ENCODE measurements around the gene ETV7.
A peak's percentile ranks its signal among the peaks of the same experiment; 100 is the strongest.
"Not testable (repeated sequence)": the region's sequence is repeated elsewhere in the genome, so short reads cannot be mapped to it uniquely, and the experiment has no call there.

The ETV7 gene

DNA sequence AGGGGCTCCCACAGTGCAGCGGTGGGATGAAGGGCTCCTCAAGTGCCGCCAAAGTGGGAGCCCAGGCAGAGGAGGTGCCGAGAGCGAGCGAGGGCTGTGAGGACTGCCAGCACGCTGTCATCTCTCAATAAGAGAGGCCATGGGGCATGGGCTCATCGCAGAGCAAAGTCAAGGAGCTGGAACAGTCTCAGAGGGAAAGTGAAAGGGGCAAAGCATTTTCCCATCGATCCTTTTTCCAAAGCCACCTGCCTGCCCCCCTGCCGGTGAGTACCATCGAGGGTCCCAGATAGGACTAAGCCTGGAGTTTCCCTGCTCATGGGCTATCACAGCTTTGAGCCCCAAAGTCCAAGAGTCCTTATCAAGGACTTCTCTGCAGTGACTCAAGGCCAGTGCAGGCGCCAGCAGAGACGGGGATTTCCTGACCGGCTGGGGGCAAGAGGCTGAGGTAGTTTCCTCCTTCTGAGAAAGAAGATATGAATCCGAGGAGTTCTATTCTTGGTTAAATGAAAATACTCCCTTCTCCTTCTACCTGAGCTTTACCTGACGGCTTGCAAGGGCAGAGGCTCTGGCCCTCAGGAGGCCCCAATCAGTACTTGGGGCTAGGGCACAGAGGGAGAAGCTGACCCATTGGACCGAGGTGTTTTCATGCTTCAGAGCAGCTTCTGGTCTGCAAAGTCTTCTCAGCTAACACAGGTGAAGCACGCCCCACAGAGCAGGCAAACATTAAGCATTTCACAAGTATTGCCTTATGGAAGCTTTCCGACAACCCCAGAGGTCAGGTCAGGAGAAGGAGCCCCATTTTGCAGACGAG lies 22.6 kb downstream of the ETV7 start:
- Mint-ChIP-seq H3K36me3 (ENCODE audit: low read depth) (no peaks in the 10 kb centered on the region), H3K27me3 (peaks cover 4% of the 10 kb centered on the region), H3K9me3 (no peaks in the 10 kb centered on the region), H3K4me3 (no peak overlapping the region), H3K27ac (peak overlapping the region; percentile 59), H3K4me1 (ENCODE audit: low read depth) (peaks cover 58% of the 10 kb centered on the region)
- intact Hi-C loops (cut with micrococcal nuclease): loop anchor here (5.0 to 10.0 kb wide), 2 partner anchors 243 to 330 kb away; no protein-coding TSS in a partner anchor

DNA sequence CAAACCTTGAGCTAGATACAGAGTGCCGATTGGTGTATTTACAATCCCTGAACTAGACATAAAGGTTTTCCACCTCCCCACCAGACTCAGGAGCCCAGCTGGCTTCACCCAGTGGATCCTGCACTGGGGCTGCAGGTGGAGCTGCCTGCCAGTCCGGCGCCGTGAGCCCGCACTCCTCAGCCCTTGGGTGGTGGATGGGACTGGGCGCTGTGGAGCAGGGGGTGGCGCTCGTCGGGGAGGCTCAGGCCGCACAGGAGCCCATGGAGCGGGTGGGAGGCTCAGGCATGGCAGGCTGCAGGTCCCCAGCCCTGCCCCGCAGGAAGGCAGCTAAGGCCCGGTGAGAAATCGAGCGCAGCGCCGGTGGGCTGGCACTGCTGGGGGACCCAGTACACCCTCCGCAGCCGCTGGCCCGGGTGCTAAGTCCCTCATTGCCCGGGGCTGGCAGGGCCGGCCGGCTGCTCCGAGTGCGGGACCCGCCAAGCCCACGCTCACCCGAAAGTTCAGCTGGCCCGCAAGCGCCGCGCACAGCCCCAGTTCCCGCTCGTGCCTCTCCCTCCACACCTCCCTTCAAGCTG lies 23.3 kb downstream of the ETV7 start:
- peak overlapping the region; percentile 59 for H3K27ac Mint-ChIP-seq
- H3K9me3 Mint-ChIP-seq; H3K4me3 Mint-ChIP-seq; H3K27me3 Mint-ChIP-seq; H3K36me3 Mint-ChIP-seq (ENCODE audit: low read depth): not testable (repeated sequence)
- intact Hi-C loops (cut with micrococcal nuclease): loop anchor here (5.0 to 10.0 kb wide), 2 partner anchors 242 to 329 kb away; no protein-coding TSS in a partner anchor
- H3K4me1 Mint-ChIP-seq (ENCODE audit: low read depth): peaks cover 52% of the 10 kb centered on the region

DNA sequence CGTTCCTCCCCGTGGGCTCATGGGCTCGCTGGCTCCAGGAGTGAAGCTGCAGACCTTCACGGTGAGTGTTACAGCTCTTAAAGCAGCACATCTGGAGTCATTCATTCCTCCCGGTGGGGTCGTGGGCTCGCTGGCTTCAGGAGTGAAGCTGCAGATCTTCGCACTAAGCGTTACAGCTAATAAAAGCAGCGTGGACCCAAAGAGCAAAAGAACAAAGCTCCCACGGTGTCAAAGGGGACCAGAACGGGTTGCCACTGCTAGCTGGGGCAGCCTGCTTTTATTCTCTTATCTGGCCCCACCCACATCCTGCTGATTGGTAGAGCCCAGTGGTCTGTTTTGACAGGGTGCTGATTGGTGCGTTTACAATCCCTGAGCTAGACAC lies 24.1 kb downstream of the ETV7 start:
- H3K4me3 Mint-ChIP-seq: not testable (repeated sequence)
- intact Hi-C loops (cut with micrococcal nuclease): loop anchor here (5.0 to 10.0 kb wide), 2 partner anchors 241 to 329 kb away; no protein-coding TSS in a partner anchor

DNA sequence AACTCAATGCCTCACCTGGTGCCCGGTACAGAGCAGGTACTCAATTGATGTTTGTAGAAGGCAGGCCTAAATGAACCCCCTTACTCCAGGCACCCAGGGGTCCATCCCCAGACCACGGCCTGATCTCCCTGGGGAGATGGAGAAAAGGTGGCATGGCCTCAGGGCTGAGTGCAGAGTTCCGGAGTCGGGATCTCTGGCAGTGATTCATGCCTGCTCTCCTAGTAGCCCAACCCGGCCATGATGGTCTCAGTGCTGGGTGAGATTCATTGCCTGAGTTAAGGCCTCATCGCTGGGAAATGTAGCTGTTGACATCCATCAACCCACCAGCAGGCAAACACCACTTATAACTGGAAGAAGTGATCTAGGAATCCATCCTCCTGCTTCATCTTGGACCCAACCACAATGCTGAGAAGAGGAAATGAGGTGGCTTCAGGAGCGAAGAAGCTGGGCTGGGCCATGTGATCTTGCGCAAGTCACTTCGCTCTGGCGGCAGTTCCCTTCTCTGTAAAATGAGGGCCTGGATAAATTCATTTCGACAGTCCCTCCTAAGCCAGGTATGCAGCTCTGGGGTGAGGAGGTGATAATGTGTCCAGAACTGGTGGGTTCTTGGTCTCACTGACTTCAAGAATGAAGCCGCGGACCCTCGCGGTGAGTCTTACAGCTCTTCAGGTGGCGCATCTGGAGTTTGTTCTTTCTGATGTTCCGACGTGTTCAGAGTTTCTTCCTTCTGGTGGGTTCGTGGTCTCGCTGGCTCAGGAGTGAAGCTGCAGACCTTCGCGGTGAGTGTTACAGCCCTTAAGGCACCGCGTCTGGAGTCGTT lies 24.7 kb downstream of the ETV7 start:
- Mint-ChIP-seq H3K36me3 (ENCODE audit: low read depth) (no peaks in the 10 kb centered on the region), H3K27ac (no peak overlapping the region), H3K4me1 (ENCODE audit: low read depth) (peaks cover 45% of the 10 kb centered on the region), H3K9me3 (no peaks in the 10 kb centered on the region), H3K4me3 (no peak overlapping the region), H3K27me3 (peaks cover 4% of the 10 kb centered on the region)
- intact Hi-C loops (cut with micrococcal nuclease): loop anchor here (5.0 to 10.0 kb wide), 2 partner anchors 240 to 328 kb away; no protein-coding TSS in a partner anchor

More for the DNA sequence above, 24.1 kb downstream of the ETV7 start:
- H3K4me1 Mint-ChIP-seq (ENCODE audit: low read depth): peaks cover 45% of the 10 kb centered on the region
- H3K9me3 Mint-ChIP-seq; H3K36me3 Mint-ChIP-seq (ENCODE audit: low read depth); H3K27ac Mint-ChIP-seq; H3K27me3 Mint-ChIP-seq: not testable (repeated sequence)

DNA sequence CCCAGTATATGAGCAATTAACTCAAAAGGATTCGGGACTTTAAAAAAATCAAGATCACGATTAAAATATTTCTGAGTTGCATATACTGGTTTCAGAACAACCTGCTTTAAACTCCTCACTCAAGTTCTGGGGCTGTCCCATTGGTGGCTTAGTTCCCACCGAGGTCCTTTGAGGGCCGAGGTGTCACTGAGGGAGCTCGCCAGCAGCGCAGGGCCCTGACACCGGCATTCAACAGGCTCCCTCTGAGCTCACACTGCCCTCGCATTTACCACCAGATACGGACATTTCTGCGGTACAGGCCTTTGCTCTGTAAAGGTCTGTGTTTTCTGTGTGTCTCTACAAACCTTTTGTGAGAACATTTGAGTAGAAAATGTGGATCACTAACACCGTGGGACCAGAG lies 26.4 kb downstream of the ETV7 start:
- Mint-ChIP-seq H3K4me1 (ENCODE audit: low read depth) (peaks cover 52% of the 10 kb centered on the region), H3K27ac (peak overlapping the region; percentile 8), H3K27me3 (peaks cover 4% of the 10 kb centered on the region), H3K9me3 (no peaks in the 10 kb centered on the region), H3K4me3 (no peak overlapping the region), H3K36me3 (ENCODE audit: low read depth) (no peaks in the 10 kb centered on the region)
- intact Hi-C loops (cut with micrococcal nuclease): loop anchor here (2.0 to 10.0 kb wide), 4 partner anchors 20 to 326 kb away; no protein-coding TSS in a partner anchor

DNA sequence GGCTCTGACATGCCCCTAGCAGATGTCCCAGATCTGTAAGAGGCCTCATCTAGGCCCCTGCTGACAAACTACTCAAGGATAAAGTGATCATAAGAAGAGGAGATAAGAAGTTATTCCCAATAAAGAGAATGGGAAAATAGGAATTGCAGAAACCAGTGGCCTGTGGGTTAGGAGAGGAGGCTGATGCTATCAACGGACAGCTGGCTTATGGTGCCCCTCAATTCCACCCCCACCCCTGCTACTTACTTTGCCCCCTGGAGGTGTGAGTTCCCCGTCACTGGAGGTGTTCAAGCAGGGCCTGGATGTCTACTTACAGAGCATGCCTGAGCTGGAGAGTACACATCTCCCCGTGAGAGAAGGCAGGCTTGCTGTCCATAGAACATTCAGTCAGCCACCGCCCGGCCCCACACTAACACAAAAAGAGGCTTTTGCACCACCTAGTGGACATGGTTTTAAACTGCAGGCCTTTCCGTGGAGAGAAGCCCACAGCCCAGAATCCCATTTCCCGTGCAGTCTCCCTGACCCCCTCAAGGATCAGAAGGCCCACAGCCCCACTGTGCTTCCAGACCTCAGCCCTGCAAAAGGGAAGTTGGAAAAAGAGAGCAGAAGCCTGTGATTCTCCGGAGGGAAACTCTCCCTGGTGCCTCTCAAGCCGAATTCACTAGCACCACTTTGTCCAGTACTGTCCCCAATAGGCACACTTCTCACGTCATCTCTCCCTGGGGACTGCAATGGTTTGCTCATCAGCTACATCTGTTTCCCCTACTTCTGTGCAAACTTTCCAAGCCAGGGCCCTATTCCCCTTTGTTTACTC lies 27.0 kb downstream of the ETV7 start:
- H3K27me3 Mint-ChIP-seq: peaks cover 4% of the 10 kb centered on the region
- no peak overlapping the region for H3K4me3 Mint-ChIP-seq
- no peaks in the 10 kb centered on the region for H3K36me3 Mint-ChIP-seq (ENCODE audit: low read depth)
- H3K4me1 Mint-ChIP-seq (ENCODE audit: low read depth): peaks cover 49% of the 10 kb centered on the region
- peak overlapping the region; percentile 8 for H3K27ac Mint-ChIP-seq
- H3K9me3 Mint-ChIP-seq: no peaks in the 10 kb centered on the region
- intact Hi-C loops (cut with micrococcal nuclease): loop anchor here (2.0 to 10.0 kb wide), 4 partner anchors 20 to 326 kb away; no protein-coding TSS in a partner anchor

DNA sequence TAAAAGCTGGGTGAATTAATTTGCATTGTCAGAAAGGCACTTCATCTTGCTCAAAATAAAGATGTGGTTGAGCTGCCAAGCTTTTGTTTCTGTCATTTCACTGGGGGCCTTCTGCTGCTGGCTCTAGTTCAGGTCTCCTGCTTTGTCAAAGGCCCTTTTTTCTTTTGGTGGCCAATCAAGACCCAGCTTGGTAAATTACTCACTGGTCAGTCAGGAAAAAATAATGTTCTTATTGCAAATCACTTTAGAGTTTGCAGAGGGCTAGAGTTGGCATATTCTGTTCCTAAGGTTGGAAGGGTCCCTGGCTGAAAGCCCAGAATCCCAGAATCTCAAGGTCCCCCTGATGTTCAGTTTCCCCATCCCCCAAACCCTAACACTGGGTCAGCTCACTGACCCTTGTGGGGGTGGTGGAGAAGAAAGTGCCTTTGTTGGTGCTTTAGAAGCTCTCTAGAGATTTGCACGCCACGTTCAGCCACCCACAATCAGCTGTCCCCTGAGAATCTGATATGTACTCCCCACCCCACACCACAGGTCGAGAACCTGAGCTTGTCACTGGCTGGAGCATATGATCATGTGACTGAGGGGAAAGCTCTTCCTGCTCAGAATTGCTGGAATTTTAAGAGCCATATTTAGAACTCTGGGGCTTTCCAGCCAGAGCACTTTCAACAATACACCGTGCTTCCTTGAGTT lies 29.1 kb downstream of the ETV7 start:
- no peak overlapping the region for H3K4me3 Mint-ChIP-seq
- H3K9me3 Mint-ChIP-seq: no peaks in the 10 kb centered on the region
- H3K36me3 Mint-ChIP-seq (ENCODE audit: low read depth): no peaks in the 10 kb centered on the region
- H3K27ac Mint-ChIP-seq: no peak overlapping the region
- intact Hi-C loops (cut with micrococcal nuclease): no loop called here
- peaks cover 2% of the 10 kb centered on the region for H3K27me3 Mint-ChIP-seq
- peaks cover 31% of the 10 kb centered on the region for H3K4me1 Mint-ChIP-seq (ENCODE audit: low read depth)

DNA sequence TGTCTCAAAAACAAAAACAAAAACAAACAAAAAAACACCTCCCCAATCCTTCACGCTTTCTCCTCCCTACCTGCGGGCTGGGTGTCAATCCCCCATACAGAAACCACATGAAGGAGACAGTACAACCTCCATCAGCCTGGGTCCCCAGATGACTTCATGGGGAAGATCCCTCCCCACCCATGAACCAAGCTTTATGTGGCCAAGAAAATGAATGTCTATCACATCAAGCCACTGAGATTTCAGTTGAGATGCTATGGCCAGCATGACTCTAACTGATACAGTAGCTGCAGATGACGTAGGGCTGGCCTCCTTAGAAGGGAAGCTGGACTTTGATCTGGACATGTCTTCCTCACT lies 29.6 kb downstream of the ETV7 start:
- Mint-ChIP-seq H3K27ac (no peak overlapping the region), H3K36me3 (ENCODE audit: low read depth) (no peaks in the 10 kb centered on the region), H3K4me3 (no peak overlapping the region), H3K27me3 (no peaks in the 10 kb centered on the region), H3K9me3 (no peaks in the 10 kb centered on the region), H3K4me1 (ENCODE audit: low read depth) (peaks cover 26% of the 10 kb centered on the region)
- intact Hi-C loops (cut with micrococcal nuclease): no loop called here

DNA sequence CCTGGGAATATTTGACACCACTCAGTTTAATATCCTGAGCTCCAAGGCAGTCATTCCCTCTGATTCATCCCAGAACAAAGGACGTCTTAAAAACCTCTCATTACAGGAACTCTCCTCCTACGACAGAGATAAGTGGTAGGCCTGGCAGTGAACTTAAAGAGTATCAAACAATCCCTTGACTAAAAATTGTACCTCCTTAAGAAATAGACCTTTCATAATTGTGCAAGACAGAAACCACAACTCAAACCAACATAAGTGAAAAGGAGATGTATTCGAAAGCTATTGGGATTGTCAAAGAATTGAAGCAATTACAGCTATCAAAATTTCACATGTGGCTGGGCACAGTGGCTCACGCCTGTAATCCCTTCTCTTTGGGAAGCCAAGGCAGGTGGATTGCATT lies 31.6 kb downstream of the ETV7 start:
- Mint-ChIP-seq H3K36me3 (ENCODE audit: low read depth) (no peaks in the 10 kb centered on the region), H3K27me3 (no peaks in the 10 kb centered on the region), H3K27ac (no peak overlapping the region), H3K4me1 (ENCODE audit: low read depth) (peaks cover 20% of the 10 kb centered on the region), H3K4me3 (no peak overlapping the region), H3K9me3 (no peaks in the 10 kb centered on the region)
- intact Hi-C loops (cut with micrococcal nuclease): no loop called here

DNA sequence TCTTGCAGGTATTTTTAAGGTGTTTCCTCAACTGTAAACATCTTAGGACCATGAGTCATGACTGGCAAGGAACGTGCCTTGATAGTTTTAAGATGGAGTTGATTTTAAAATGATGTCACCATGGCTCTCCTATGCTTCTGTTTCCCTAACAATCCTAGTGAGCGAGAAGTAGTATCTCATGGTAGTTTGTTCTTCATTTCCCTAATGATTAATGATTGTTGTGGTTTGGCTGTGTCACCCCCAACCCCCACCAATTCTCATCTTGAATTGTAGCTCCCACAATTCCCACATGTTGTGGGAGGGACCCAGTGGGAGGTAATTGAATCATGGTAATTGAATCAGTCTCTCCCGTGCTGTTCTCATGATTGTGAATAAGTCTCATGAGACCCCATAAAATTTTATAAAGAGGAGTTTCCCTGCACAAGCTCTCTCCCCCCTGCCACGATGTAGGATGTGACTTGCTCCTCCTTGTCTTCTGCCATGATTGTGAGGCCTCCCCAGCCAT lies 34.0 kb downstream of the ETV7 start:
- intact Hi-C loops (cut with micrococcal nuclease): no loop called here
- Mint-ChIP-seq H3K36me3 (ENCODE audit: low read depth) (no peaks in the 10 kb centered on the region), H3K4me3 (no peak overlapping the region), H3K27me3 (peaks cover 5% of the 10 kb centered on the region), H3K9me3 (no peaks in the 10 kb centered on the region), H3K4me1 (ENCODE audit: low read depth) (peaks cover 21% of the 10 kb centered on the region), H3K27ac (no peak overlapping the region)

DNA sequence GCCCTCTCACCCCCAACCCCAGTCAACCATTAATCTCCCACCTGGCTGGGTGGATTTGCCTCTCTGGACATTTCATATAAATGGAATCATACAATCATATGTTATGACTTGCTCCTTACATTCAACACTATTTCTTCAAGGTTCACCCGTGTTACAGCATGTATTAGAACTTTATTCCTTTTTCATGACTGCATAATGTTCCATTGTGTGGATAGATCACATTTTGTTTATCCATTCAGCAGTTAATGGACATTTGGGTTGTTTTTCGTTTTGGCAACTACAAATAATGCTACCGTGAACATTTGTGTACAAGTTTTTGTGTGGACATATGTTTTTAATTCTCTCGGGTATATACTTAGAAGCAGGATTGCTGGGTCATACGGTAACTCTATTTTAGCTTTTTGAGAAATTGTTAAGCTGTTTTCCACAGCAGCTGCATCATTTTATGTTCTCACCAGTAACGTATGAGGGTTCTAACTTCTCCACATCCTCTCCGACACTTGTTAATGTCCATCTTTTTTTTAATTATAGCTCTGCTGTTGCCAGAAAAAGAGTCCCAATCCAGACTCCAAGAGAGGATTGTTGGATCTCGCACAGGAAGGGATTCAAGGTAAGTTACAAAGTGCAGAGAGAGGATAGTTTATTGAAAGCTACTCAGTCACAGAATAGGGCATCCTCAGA lies 34.9 kb downstream of the ETV7 start:
- Mint-ChIP-seq H3K4me1 (ENCODE audit: low read depth) (peaks cover 21% of the 10 kb centered on the region), H3K9me3 (no peaks in the 10 kb centered on the region), H3K27me3 (peaks cover 5% of the 10 kb centered on the region), H3K27ac (no peak overlapping the region), H3K36me3 (ENCODE audit: low read depth) (no peaks in the 10 kb centered on the region), H3K4me3 (no peak overlapping the region)
- intact Hi-C loops (cut with micrococcal nuclease): no loop called here

DNA sequence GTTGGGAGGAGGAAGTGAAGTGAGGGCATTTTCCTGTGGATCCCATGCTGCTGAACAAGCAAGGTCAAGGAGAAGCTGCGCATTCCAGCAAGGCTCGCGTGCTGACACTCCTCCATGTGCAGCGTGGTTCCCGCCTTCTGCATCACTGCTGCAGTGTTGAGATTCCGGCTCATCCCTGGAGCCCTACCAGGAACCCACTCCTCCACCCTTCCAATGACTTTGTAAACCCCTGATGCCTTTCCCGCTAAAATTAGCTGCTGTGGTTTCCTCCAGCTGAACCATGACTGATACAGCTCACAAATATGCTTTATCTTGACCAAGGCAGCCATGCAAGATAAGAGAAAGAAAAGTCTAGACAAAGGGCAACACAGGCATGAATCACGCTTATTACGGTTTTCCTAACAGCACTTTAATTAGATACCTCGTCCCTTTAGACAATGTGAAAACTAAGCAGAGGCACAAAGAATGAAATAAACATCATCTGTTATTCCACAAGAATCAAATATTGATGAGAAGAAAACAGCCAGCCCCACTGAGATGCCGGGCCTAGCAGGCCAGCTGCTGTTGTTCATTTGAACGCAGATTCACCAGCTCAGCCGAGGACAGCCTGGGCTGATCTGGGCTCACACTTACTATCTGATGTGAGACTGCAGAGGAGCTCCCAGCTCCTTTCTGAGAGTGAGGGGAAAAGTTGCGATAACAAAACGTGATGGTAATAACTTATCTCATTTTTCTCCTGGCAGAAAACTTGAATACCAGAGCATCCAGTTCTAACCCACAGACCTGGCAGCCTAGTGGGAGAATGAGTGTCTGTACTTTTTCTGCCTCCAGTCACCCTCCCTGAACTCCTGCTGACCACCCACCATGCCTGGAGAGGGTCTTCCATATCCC lies 36.5 kb downstream of the ETV7 start:
- intact Hi-C loops (cut with micrococcal nuclease): no loop called here
- H3K36me3 Mint-ChIP-seq (ENCODE audit: low read depth): no peaks in the 10 kb centered on the region
- no peaks in the 10 kb centered on the region for H3K9me3 Mint-ChIP-seq
- no peak overlapping the region for H3K27ac Mint-ChIP-seq
- H3K4me1 Mint-ChIP-seq (ENCODE audit: low read depth): peaks cover 9% of the 10 kb centered on the region
- no peak overlapping the region for H3K4me3 Mint-ChIP-seq
- peaks cover 5% of the 10 kb centered on the region for H3K27me3 Mint-ChIP-seq
